Mesothelial cell of epicardium (in vitro differentiated cells): ENCODE data around the gene RSL1D1. TPM values are rescaled to one million over a fixed set of nuclear protein-coding genes. Genes with fewer than 3 reads are reported as not detected.

Source experiments
- DNase-seq, 2 experiments: peaks; one replicate each; pipeline ENCODE4 v3.0.0; 2021; ENCODE audit warnings: low spot score in 2 of 2; ENCODE audit not compliant: unreplicated experiment in 2 of 2
- H3K27ac Mint-ChIP-seq: 2 replicates; pipeline ENCODE4 v1.8.0; 2021; ENCODE audit warnings: mixed read lengths
- H3K27me3 Mint-ChIP-seq: 2 replicates; pipeline ENCODE4 v1.8.0; 2021; ENCODE audit warnings: low read depth, mixed read lengths
- H3K36me3 Mint-ChIP-seq: 2 replicates; pipeline ENCODE4 v1.8.0; 2021; ENCODE audit warnings: mixed read lengths
- H3K4me1 Mint-ChIP-seq: 2 replicates; pipeline ENCODE4 v1.8.0; 2021; ENCODE audit warnings: mixed read lengths
- H3K4me3 Mint-ChIP-seq: 2 replicates; pipeline ENCODE4 v1.8.0; 2021; ENCODE audit warnings: mild to moderate bottlenecking, moderate library complexity, mixed read lengths
- H3K9me3 Mint-ChIP-seq: 2 replicates; pipeline ENCODE4 v1.8.0; 2021; ENCODE audit warnings: mixed read lengths
- total RNA-seq: library from RNA; stranded (reverse); gene quantifications from 3 replicates; pipeline ENCODE4 v1.2.1, GENCODE V29; 2021
- TF ChIP-seq, protein P1 (sequence below): fragments of 200-600 bp; sonication (generic); IDR thresholded peaks from one replicate; pipeline ENCODE4 v1.5.0; 2021; ENCODE audit warnings: antibody characterized with exemption; ENCODE audit not compliant: unreplicated experiment

The RSL1D1 gene
- total RNA-seq, 1 donor from 2014 or later = 176 TPM

DNA sequence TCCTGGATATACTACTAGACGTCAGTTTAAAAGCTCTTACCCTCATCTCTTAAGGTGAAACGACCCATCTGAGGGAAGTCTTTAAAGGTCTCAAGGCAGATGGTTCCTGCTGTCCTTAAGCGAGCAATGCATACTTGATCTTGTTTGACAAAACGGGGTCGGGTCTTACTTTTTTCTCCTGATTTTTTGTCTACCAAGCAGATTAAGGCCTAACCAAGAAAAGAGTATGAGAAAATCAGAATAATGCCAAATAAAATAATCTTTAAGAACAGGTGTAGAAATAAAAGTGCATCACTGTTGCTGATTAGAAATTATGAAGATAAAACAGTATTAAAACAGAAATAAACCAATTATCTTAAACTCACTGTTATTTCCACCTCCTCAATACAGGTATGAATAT lies 24.4 kb upstream of the RSL1D1 start:
- no peak overlapping the region for H3K4me3 Mint-ChIP-seq
- peaks cover 6% of the 10 kb centered on the region for H3K4me1 Mint-ChIP-seq
- no peak overlapping the region for H3K27ac Mint-ChIP-seq
- no peaks in the 10 kb centered on the region for H3K9me3 Mint-ChIP-seq
- peaks cover 28% of the 10 kb centered on the region for H3K36me3 Mint-ChIP-seq
- no peaks in the 10 kb centered on the region for H3K27me3 Mint-ChIP-seq
- TF ChIP-seq, protein P1, sequence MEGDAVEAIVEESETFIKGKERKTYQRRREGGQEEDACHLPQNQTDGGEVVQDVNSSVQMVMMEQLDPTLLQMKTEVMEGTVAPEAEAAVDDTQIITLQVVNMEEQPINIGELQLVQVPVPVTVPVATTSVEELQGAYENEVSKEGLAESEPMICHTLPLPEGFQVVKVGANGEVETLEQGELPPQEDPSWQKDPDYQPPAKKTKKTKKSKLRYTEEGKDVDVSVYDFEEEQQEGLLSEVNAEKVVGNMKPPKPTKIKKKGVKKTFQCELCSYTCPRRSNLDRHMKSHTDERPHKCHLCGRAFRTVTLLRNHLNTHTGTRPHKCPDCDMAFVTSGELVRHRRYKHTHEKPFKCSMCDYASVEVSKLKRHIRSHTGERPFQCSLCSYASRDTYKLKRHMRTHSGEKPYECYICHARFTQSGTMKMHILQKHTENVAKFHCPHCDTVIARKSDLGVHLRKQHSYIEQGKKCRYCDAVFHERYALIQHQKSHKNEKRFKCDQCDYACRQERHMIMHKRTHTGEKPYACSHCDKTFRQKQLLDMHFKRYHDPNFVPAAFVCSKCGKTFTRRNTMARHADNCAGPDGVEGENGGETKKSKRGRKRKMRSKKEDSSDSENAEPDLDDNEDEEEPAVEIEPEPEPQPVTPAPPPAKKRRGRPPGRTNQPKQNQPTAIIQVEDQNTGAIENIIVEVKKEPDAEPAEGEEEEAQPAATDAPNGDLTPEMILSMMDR = no peak
- DNase-seq = no peak

GRCh38 chr16:11871193-11871592 lies 19.9 kb upstream of the RSL1D1 start:
- Mint-ChIP-seq H3K9me3 (no peaks in the 10 kb centered on the region), H3K4me1 (peaks cover 6% of the 10 kb centered on the region), H3K36me3 (peaks cover 13% of the 10 kb centered on the region), H3K27me3 (no peaks in the 10 kb centered on the region), H3K4me3 (no peak overlapping the region), H3K27ac (peak overlapping the region; percentile 83)
- DNase-seq = no peak
- TF ChIP-seq, protein P1 = no peak

- Mint-ChIP-seq H3K9me3 (no peaks in the 10 kb centered on the region), H3K4me1 (peaks cover 6% of the 10 kb centered on the region), H3K27me3 (no peaks in the 10 kb centered on the region), H3K27ac (no peak overlapping the region), H3K4me3 (no peak overlapping the region), H3K36me3 (peaks cover 10% of the 10 kb centered on the region)
- TF ChIP-seq, protein P1 = no peak
- DNase-seq = no peak
Measured at GRCh38 chr16:11870399-11870798, 19.1 kb upstream of the RSL1D1 start.

- TF ChIP-seq, protein P1 = no peak
- H3K9me3 Mint-ChIP-seq = no peaks in the 10 kb centered on the region
- peaks cover 4% of the 10 kb centered on the region for H3K36me3 Mint-ChIP-seq
- H3K4me1 Mint-ChIP-seq = peaks cover 6% of the 10 kb centered on the region
- H3K4me3 Mint-ChIP-seq = no peak overlapping the region
- no peaks in the 10 kb centered on the region for H3K27me3 Mint-ChIP-seq
- no peak overlapping the region for H3K27ac Mint-ChIP-seq
- DNase-seq = no peak
Measured at GRCh38 chr16:11869353-11870228, 18.2 kb upstream of the RSL1D1 start.

GRCh38 chr16:11868412-11868980 lies 17.2 kb upstream of the RSL1D1 start:
- Mint-ChIP-seq H3K27ac (no peak overlapping the region), H3K27me3 (no peaks in the 10 kb centered on the region), H3K4me1 (peaks cover 6% of the 10 kb centered on the region), H3K4me3 (no peak overlapping the region), H3K36me3 (peaks cover 4% of the 10 kb centered on the region), H3K9me3 (no peaks in the 10 kb centered on the region)
- DNase-seq = no peak
- TF ChIP-seq, protein P1 = no peak
